A204.1 (cell line): ENCODE results near the gene TNIK.

Source experiments
- FAIRE-seq: peaks from 2 replicates; lab custom pipeline; 2012; peaks lifted over from hg19 to GRCh38; lab: Jason Lieb, UNC

The TNIK gene

DNA sequence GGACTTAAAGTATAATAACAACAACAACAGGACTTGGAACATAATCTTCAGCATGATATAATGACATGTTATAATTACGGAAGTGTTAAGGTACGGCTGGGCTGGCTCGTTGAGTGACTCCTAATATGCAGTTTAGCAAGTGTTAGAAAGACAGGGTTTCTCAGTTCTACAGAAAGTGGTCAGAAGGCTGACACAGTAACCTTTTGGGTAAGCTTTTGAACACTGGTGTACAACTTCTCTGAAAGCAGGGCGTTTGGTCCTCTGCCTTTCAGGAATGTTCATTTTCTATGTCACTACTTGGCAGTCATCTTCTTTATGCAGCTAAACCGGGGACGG is 300.4 kb downstream of the TNIK start:
- no peak for FAIRE-seq

- no peak for FAIRE-seq
Observed at GRCh38 chr3:171159024-171159821, 301.0 kb downstream of the TNIK start.

DNA sequence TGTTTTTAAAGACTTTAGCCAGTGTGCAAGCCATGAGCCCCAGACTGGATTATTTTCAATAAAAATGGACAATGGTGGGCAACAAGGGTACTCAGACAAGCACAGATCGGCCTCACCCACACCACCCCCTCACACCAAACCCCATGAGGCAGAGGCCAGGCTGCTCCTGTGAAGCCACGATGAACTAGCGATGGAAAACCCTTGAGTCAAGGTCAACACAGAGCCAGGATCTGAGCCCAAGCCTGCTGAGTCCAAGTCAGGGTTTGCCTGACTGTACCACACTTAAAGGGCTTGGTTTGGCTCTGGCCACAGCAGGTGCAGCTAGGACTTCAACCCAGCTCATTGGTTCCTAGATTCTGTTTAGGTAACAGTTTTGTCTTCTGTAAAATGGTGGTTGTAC is 302.2 kb downstream of the TNIK start:
- FAIRE-seq, result no peak

GRCh38 chr3:171157286-171157685 is 302.9 kb downstream of the TNIK start:
- FAIRE-seq, result no peak

GRCh38 chr3:171156401-171157010 is 303.7 kb downstream of the TNIK start:
- FAIRE-seq, result no peak

DNA sequence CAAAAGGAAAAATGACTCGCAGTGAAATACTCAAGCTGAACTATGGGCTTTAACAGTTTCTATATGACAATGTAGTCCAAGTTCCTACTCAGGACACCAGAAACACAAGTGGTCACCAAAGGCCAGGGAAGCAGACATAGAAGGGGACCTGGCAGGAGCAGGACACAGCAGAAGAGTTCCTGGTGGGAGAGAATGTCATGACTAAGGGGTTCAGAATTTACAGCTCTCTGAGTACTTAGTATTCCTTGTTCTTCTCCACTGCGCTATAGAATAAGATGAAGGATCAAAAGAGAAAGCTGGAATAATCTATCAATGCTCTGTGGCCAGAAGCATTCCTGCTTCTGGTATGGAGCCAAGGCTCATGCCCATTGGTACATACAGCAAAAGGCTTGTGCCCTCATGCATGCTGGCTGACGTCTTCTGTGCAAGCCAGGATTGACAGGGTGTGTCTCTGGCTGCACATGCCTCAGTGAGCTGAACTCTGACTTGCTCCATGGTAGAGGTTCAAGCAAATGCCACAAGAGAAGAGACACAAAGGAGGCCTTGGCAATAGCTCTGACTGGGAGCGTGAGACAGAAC is 305.0 kb downstream of the TNIK start:
- no peak for FAIRE-seq

- FAIRE-seq, result no peak
Observed at GRCh38 chr3:171150945-171151344, 309.3 kb downstream of the TNIK start.

DNA sequence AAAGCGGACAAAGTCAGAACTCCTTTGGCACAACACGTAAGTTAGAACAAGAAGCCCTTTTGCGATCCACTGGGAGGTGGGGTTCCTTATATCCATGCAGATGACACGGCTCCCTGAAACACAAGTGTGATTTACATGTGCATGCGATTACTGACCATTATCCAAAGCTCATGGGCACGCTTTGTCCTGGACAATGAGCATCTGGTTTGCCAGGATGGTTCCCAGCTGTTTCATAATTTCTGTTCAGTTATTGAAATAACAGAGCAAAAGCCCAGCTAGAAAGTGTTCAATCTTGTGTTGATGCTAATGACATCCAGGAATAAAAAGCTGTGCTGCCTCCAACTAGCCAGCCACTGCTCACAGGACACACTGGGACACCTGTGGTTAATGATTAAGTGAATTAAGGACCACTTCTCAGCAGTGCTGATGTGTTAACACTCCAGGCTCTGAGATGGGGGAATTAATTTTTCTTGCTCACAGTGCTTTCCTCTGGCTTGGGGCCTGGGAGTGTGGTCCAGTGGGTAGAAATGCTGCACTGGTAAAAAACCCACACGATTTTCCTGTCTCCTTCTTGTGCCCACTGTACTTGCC is 310.6 kb downstream of the TNIK start:
- no peak for FAIRE-seq

GRCh38 chr3:171145798-171146197 is 314.4 kb downstream of the TNIK start:
- no peak for FAIRE-seq

DNA sequence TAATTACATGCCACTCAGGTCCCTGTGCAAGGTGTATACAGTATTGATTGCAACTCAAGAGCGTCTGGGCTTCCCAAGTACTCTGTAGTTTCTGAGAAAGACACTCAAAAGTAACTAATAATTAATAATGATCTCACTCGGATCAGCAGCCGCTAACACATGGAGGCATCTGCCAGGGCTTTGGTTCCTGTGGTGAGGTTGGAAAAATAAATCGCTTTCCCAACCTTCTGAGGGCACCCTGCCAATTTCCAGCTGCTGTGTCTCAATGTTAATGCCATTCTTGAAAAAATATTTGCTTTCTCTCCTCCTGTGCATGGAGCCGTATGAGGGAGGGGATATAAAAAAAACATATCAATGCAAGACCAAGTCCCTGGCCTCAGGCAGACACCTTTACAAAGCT is 317.2 kb downstream of the TNIK start:
- FAIRE-seq, result no peak

DNA sequence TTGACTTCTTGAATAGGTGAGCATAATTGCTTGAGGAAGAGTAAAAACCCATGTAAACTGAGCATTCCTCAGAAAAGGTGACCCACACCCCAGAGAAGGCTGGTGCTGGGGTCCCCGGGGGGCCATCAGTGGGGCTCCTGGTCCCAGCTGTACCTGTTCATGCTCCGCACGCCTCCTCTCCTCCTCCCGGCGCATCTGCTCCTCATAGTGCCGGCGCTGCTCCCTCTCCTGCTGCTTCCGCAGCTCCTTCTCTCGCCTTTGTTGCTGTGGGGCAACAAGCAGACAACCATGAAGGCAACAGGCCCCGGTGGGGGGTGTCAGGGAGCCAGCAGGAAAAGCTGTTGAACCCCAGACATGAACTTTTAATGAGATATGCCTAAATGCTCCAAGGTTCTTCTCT is 320.0 kb downstream of the TNIK start:
- no peak for FAIRE-seq

DNA sequence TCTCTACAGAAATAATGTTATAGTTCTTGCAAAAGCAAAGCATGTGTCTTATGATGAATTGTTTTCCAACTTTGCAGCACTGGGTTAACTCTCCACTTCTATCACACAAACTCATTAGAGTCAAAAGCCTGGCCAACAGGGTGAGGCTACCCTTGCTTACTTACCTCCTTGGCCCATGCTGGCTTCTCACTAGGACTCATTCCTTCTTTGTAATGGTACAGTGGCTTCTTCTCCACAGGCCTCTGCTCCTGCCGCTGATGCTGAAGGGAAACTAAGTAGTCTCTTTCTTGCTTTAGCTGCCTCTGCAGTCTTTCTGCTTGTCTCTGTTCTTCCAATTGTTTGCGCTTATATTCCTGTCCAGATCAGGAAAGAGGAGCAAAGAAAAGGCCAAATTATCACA is 322.2 kb downstream of the TNIK start:
- FAIRE-seq, result no peak

DNA sequence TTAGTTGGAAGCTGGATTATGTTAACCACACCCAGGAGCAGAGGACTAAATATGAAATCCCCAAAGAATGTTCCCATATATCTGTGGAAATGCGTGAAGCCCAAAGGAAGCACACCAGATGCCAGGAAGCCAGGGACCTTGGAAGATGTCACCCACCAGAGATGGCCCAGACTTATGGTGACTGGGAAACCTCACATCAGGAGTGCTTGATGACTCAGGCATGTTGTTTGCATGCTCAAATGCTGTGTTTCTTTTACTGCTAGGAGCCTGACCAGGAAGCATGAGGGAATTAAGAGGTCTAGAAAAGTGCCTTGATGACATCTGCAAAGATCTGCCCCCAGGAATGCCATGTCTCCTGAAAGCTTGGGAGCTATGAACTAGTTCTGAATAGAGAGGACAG is 324.7 kb downstream of the TNIK start:
- FAIRE-seq, result no peak

- FAIRE-seq, result no peak
Observed at GRCh38 chr3:171133796-171134569, 326.2 kb downstream of the TNIK start.

DNA sequence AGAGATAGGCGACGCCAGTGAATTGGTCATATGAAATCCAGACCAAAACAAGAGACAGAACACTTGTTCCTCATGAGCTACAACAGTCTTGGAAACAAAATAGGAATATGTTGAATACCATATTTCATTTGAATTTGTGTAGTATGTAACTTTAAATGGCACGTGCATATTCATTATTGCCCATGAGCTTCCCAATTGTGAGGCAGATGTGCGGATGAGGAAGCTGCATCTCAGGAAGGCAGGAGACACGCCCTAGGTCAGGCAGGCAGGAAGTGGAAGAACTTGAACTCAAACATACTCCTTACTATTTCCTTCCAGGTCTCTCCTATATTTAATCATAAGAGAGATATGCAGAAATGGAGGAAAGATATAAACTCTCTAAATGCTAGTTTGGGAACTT is 326.9 kb downstream of the TNIK start:
- FAIRE-seq, result no peak

GRCh38 chr3:171132873-171133272 is 327.3 kb downstream of the TNIK start:
- FAIRE-seq, result no peak

- no peak for FAIRE-seq
Observed at GRCh38 chr3:171129827-171130226, 330.4 kb downstream of the TNIK start.

DNA sequence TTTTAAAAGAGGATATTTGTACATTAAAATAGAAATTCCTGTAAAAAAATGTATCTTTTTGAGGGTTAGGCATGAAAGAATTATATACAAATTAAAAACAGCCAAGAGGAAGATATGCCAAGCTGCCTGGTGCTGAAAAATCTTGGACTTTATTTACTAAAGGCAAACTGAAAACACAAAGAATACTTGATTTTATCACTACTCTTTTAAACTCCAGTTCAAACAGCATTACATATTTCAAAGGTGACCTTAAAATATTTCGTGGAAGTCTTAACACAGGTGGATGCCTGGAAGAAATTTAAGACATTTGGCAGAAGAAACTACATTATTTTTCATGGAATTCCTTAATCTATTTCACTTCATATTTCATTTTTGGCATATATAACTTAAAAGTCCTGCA is 332.6 kb downstream of the TNIK start:
- no peak for FAIRE-seq

GRCh38 chr3:171126478-171127209 is 333.6 kb downstream of the TNIK start:
- FAIRE-seq, result no peak

DNA sequence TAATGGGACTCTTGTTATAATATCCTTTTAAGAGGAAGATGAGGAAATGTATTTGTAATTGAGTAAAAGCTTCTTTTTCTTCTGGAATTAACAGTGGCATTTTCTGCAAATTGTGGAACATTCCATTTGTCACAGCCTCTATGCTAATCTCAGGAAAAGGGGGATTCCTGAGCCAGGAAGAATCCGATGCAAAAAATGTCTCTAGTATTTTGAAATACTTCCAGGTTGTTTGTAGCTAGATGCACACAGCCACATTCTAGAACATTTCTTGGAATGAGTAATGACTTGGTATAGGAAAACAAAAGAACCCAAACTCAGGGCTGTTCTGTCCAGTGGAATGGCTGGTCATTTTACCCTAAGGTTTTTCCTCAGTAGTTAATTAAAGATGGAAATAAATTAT is 335.2 kb downstream of the TNIK start:
- FAIRE-seq, result no peak

DNA sequence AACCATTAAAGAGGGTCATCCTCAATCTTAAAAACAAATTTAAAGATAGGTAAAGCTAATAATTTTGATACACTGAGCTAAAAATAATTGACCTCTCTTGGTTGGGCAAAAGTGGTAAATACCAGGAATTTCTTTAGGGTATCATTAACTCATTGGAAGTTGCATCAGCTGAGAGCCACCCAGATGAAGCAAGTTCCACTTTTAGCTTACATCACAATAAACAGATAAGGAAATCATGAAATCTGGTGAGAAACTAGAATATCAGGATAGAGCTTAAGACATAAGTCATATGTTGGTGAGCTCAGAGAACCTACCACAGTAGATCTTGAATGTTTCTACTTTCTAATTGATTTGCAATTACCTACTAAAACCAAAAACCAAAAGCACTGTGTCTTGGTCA is 336.3 kb downstream of the TNIK start:
- no peak for FAIRE-seq

DNA sequence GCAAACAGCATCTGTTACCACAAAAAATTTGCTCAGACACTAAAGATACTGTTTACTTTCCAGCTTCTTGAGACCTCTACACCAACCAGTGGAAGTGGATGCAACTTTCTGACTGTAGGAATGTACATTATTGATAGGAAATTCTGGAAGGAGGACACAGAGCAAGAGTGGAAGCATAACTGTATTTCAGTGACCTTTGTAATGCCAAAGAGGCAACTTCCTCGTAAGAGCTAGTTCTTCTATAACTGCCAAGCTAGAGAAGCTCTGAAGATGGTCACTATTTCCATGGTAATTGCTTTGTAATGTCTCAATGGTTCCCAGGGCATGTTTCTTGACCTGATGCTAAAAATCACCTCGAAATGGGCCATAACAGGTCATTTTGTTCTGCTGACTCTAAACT is 337.3 kb downstream of the TNIK start:
- no peak for FAIRE-seq
